ENCODE measurements around the gene ELAC2.
A peak's percentile ranks its signal among the peaks of the same experiment; 100 is the strongest.
"Not testable (repeated sequence)": the region's sequence is repeated elsewhere in the genome, so short reads cannot be mapped to it uniquely, and the experiment has no call there.

Gene ELAC2

DNA sequence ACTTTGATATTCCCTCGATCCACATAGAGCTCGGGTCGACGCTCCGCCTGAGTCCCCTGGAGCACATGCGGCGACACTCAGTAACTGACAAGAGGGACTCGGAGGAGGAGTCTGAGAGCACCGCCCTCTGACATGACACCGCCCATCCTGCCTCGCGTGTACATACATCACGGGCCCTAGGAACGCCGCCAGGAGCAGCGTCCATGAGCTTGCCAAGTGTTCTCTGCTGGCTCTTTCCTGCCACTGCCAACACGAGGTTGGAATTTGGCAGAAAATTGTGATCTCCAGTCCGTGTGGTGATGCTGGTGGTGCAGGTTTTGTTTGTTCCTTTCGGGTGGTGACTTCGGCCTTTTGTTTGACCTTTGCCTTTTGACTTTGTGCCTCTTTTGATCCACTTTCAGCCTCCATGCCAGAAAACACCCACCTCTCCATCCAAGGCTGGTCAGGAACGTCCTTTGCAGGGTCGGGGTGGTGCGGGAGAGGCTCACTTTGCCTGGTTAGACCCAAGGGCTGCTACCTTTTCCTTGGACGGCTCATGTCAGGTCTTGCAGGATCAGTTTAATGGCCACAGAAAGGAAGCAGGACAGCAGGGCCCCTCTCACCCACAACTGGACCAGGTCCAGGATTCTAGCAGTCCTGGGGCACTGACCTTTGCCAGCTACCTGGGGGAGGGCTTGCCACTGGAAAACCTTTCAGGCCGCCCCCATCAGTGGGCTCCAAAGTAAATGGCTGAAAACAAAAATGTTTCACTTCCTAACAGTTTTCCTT is 27.6 kb downstream of the ELAC2 start:
- DNase-seq (ENCODE audit: low spot score): no peak

GRCh38 chr17:12987120-12987519 is 30.7 kb downstream of the ELAC2 start:
- peak; percentile 67 for DNase-seq (ENCODE audit: low spot score)

GRCh38 chr17:12985431-12986293 is 32.2 kb downstream of the ELAC2 start:
- no peak for DNase-seq (ENCODE audit: low spot score)

- DNase-seq (ENCODE audit: low spot score): no peak
Observed at GRCh38 chr17:12983991-12984884, 33.6 kb downstream of the ELAC2 start.

DNA sequence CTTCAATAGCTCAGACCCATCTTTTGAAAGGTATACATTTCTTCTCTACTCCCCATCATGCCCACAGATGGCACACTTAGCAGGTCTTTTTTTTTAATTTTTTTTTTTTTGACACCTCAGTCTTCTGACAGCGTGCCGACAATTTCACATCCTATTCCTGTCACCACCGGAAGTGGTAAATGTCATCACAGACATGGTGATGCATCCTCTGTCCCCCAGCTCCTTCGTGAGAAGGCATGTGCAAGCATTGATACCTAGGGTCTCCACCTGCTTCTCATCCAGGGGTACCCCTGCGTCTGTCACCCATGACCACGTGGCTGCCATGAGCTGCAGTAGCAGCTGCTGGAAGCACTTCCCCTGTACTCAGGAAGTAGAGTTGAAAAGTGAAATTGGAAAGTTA is 35.6 kb downstream of the ELAC2 start:
- DNase-seq (ENCODE audit: low spot score): no peak

- no peak for DNase-seq (ENCODE audit: low spot score)
Observed at GRCh38 chr17:12979826-12980500, 37.9 kb downstream of the ELAC2 start.

GRCh38 chr17:12979246-12979645 is 38.6 kb downstream of the ELAC2 start:
- DNase-seq (ENCODE audit: low spot score): no peak

DNA sequence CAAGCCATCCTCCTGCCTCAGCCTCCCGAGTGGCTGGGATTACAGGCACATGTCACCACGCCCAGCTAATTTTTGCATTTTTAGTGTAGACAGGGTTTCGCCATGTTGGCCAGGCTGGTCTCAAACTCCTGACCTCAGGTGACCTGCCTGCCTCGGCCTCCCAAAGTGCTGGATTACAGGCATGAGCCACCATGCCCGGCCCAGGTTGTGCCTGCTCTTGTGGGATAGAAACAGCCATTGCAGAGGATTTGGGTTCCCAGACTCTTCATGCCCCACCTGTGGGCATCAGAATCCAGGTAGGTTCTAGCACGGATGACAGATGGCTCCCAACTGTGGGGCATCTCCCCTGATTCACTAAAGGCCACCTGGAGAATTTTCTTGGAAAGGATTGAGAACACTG is 39.0 kb downstream of the ELAC2 start:
- not testable (repeated sequence) for DNase-seq (ENCODE audit: low spot score)

DNA sequence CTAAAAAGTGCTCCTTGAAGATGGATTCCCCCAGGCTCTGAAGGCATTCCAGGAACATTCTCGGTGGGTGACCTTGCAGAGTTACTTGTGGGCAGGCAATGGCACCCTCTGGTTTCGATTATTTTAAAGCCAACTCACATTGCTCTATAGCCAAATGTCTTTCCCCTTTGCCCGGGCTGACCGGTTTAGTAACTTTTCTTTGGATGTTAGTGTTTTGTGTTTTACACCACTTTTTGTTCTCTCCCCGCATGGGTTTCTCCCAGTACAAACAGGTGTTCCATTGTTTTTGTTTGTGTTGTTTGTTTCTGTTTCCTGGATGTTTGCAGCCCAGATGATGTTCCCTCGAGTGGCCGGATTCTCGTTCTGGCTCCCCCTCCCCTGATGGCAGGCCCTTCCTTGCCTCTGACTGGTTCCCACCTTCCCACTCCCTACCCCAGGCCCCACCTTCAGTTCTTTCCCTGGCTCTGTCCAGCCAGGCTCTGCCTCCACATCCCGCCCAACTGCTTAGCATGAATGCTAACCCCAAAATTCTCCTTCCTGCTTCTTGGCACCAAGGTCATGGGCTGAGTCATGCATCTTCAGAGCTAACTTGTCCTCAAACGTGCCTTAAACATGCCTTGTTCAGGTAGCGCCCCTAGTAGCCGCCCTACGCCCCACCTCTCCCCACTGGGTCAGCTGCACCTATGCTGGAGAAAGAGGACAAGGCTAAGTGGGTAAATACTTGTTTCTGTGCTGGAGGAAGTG is 40.6 kb downstream of the ELAC2 start:
- DNase-seq (ENCODE audit: low spot score): peak; percentile 60

DNA sequence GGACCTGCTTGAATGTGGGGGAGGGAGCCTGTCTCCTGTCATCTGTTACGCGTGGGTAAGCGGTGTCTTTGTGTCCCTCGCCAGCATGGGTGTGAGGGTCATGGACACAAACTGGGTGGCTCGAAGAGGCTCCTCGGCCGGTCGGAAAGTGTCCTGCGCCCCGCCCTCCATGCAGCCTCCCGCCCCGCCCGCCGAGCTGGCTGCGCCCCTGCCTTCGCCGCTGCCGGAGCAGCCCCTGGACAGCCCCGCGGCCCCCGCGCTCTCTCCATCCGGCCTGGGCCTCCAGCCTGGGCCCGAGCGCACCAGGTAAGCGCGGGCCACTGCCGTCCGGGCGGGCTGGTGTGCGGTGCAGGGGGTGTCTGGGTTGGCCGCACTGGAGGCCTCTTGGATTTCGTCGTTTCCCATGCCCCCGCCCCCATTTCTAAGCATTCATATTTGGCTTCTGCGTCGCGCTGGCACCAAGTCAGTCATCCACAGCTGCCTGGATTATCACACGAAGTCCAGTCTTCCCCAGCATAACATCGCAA is 43.8 kb downstream of the ELAC2 start:
- DNase-seq (ENCODE audit: low spot score): peak; percentile 73

DNA sequence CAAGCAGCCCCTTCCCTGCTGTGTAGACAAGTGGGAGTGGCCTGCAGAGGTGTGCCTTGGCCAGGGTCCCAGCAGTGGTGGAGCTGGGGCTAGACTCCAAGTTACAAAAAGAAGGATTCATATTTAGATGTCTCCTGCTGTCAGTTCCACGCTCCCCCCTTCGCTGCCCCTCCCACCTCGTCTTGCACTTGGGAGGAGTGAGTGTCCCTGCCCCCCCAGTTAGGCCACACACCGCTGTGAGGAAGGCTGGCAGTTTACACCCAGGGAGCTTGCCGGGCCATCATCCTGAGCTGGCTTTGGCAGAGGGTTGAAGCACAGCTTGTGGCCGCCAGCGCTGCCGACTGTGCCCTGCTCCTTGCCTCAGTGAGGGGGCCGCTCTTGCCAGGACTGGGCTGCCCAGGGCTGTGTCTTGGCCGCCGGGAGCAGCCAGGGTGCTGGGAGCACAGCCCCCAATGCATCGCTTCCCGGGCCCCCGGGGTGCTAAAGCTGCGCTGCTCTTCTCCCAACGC is 44.3 kb downstream of the ELAC2 start:
- peak; percentile 44 for DNase-seq (ENCODE audit: low spot score)

GRCh38 chr17:12967962-12968361 is 49.9 kb downstream of the ELAC2 start:
- no peak for DNase-seq (ENCODE audit: low spot score)

- DNase-seq (ENCODE audit: low spot score): no peak
Observed at GRCh38 chr17:12966413-12966812, 51.4 kb downstream of the ELAC2 start.

GRCh38 chr17:12965988-12966387 is 51.8 kb downstream of the ELAC2 start:
- DNase-seq (ENCODE audit: low spot score): no peak

GRCh38 chr17:12964840-12965239 is 53.0 kb downstream of the ELAC2 start:
- DNase-seq (ENCODE audit: low spot score): no peak

DNA sequence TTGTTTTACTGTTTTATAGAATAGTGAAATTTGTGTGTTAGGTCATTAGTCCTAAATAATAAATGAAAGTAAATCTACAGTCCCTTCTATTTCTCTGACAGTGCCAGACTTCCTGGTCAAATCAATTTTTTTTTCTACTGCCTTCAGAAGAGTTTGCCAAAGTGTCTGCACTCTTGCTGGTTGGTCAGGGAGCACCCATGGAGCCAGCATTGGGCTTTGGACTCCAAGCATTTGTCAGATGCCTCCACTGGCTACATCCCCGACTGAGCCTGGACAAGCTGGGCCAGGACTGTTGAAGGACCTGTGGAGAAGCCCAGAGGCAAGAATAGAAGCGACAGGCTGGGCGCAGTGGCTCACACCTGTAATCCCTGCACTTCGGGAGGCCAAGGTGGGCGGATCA is 53.7 kb downstream of the ELAC2 start:
- no peak for DNase-seq (ENCODE audit: low spot score)

GRCh38 chr17:12963505-12963904 is 54.3 kb downstream of the ELAC2 start:
- no peak for DNase-seq (ENCODE audit: low spot score)

DNA sequence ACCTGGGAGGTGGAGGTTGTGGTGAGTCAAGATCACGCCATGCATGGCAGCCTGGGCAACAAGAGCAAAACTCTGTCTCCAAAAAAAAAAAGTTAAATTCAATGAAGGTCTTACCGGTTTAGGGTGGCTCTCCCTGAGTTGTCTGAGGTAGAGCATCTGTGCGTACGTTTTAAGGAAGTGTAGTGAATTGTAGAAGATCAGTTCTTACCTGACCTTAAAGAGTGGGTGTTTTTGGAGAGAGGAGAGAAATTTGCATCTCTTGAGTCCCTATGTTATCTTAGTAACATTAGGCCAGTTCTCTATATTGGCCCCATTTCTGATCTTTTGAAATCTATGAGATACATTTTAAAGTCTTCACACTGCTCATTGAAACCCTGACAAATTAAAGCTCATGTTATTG is 56.2 kb downstream of the ELAC2 start:
- DNase-seq (ENCODE audit: low spot score): no peak

- DNase-seq (ENCODE audit: low spot score): no peak
Observed at GRCh38 chr17:12959441-12959840, 58.4 kb downstream of the ELAC2 start.

DNA sequence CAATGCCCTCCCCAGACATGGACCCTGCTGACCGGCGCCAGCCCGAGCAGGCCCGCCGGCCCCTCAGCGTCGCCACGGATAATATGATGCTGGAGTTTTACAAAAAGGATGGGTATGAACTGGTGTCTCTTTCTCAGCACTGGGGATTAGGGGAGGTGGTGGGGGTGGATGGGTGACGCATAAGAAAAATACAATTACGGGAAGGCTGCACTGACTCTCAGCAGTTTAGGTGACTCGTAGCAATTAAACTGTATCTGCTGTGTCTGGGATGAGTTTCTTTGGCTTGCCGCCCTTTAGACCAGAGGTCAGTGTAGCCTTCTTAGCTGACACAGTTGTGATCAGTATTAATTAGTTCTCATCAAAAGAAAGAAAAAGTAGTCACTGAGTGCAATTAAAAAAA is 59.0 kb downstream of the ELAC2 start:
- no peak for DNase-seq (ENCODE audit: low spot score)

DNA sequence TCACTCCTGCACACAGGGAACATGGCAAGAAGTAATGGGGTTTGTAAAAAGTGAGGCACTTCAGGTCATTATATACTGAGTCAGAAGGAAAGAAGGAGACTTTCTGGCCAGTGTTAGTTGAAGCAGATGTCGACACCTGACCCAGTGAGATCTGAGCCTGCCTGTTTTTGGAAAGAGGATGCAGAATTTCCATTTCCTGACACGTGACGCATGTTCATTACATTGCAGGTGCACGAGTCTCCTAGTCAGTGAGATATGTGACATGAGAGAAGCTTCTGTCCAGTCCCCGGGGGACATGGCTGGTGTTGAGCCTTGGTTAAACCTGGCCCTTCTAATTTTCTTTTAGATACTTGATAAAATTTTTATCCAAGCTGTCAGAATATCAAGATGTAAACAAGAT is 62.3 kb downstream of the ELAC2 start:
- no peak for DNase-seq (ENCODE audit: low spot score)

Data from iPS-NIHi11 (cell line).